ENCODE data around the gene SCUBE2.
"Not testable (repeated sequence)": the region's sequence is repeated elsewhere in the genome, so short reads cannot be mapped to it uniquely, and the experiment has no call there.

The SCUBE2 gene

GRCh38 chr11:9118277-9118676 is 26.9 kb upstream of the SCUBE2 start:
- DNase-seq = no peak
- in situ Hi-C loops (cut with HindIII; ENCODE audit: low pct_ligation_motif_present, low pct_unique_long_range_greater_than_20kb, low sequenced_read_pairs) = no loop called here

DNA sequence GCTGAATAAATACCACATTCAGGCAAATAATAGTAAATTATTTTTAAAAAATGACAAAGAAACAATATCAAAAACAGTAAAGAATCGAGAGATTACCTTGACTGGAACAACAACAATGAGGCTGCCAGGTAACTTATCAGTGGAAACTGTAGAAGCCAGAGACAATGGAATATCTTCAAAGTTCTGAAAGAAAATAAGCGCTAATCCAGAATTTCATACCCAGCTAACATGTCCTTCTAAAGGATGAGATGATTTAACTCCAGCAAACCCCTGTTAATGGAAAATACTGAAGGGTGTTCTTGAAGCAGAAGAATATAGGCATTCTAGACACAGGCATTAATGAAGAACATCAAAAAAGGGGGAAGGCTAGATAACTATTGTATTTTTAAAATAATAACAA is 20.7 kb upstream of the SCUBE2 start:
- no peak for DNase-seq
- in situ Hi-C loops (cut with HindIII; ENCODE audit: low pct_ligation_motif_present, low pct_unique_long_range_greater_than_20kb, low sequenced_read_pairs) = no loop called here

DNA sequence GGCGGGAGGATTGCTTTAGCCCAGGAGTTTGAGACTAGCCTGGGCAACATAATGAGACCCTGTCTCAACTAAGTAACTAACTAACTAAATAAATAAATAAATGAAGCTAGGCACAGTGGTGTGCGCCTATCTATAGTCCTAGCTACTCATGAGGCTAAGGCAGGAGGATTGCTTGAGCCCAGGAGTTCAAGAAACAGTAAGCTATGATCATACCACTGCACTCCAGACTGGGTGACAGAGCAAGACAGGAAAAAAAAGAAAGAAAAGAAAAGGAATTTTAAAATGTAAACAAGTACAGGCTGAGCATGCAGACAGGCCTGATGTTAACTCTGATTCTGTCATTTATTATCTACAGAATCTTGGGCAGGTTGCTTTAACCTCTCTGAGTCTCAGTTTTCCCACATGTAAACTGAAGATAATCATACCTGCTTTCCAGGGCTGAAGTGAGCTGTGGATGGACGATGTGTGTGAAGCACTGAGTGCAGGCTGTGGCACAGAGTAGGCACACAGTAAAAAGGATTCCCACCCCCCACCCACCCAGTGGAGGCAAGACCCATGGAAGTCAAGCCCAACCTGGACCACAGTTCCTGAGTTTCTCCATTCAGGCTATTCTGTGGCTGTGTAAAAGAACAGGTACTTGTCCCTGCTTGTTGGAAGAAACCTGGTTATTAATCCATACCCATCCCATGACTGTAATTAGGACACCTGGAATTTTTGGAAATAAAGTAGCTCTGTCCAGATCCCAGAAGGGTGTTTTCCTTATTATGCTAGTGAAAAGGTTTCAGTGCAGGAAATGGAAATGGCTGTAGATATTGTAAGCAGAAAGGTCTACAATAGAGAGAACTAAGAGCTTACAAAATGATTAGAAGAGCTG is 18.7 kb upstream of the SCUBE2 start:
- in situ Hi-C loops (cut with HindIII; ENCODE audit: low pct_ligation_motif_present, low pct_unique_long_range_greater_than_20kb, low sequenced_read_pairs) = no loop called here
- DNase-seq = no peak

DNA sequence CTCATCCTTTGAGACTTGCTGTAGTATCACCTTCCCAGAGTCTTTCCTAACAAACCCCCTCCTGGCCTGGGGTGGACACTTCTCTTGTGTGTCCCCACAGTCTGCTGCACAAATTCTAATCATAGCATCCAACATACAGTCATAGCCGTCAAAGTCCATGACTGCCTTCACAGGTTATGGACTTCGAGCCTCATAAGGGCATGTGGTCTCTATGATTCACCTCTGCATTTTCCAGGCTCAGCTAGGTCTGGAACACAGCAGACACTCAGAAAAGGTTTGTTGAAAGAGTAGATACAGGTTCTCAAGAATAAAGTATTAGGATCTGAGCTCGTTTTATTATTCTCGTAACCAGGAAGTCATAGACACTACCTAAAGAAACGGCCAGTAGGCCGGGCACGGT is 13.2 kb upstream of the SCUBE2 start:
- DNase-seq = no peak

GRCh38 chr11:9103542-9104276 is 12.3 kb upstream of the SCUBE2 start:
- no peak for DNase-seq
- in situ Hi-C loops (cut with HindIII; ENCODE audit: low pct_ligation_motif_present, low pct_unique_long_range_greater_than_20kb, low sequenced_read_pairs) = no loop called here

More for the DNA sequence above, 13.2 kb upstream of the SCUBE2 start:
- in situ Hi-C loops (cut with HindIII; ENCODE audit: low pct_ligation_motif_present, low pct_unique_long_range_greater_than_20kb, low sequenced_read_pairs) = no loop called here

GRCh38 chr11:9099617-9100016 is 8.2 kb upstream of the SCUBE2 start:
- DNase-seq = no peak
- in situ Hi-C loops (cut with HindIII; ENCODE audit: low pct_ligation_motif_present, low pct_unique_long_range_greater_than_20kb, low sequenced_read_pairs) = no loop called here

DNA sequence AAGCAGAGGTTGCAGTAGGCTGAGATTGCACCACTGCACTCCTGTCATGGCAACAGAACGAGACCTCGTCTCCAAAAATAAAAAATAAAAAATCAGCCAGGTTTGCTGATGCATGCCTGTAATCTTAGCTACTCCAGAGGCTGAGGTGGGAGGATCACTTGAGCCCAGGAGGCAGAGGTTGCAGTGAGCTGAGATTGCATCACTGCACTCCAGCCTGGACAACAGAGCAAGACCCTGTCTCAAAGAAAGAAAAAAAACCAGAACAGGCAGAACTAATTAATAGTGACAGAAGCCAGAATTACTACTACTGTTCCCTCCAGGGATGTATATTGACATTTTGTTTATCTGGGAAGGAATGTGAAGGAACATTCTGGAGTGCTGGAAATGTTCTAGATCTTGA is 7.1 kb upstream of the SCUBE2 start:
- DNase-seq; in situ Hi-C loops (cut with HindIII; ENCODE audit: low pct_ligation_motif_present, low pct_unique_long_range_greater_than_20kb, low sequenced_read_pairs): not testable (repeated sequence)

DNA sequence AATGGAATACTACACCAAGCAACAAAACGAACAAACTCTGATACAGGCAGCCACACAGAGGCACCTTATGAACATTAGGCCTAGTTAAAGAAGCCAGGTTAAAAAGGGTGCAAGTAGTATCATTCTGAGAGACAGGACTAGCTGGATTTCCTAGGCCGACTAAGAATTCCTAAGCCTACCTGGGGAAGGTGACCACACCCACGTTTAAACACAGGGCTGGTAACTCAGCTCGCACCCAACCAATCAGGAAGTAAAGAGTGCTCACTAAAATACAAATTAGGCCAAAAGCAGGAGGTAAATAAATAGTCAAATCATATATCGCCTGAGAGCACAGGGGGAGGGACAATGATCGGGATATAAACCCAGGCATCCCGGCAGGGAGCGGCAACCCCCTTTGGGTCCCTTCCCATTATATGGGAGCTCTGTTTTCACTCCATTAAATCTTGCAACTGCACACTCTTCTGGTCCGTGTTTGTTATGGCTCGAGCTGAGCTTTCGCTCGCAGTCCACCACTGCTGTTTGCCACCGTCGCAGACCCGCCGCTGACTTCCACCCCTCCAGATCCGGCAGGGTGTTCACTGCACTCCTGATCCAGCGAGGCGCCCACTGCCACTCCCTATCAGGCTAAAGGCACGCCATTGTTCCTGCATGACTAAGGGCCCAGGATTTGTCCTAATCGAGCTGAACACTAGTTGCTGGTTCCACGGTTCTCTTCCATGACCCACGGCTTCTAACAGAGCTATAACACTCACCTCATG is 6.0 kb upstream of the SCUBE2 start:
- in situ Hi-C loops (cut with HindIII; ENCODE audit: low pct_ligation_motif_present, low pct_unique_long_range_greater_than_20kb, low sequenced_read_pairs); DNase-seq: not testable (repeated sequence)

DNA sequence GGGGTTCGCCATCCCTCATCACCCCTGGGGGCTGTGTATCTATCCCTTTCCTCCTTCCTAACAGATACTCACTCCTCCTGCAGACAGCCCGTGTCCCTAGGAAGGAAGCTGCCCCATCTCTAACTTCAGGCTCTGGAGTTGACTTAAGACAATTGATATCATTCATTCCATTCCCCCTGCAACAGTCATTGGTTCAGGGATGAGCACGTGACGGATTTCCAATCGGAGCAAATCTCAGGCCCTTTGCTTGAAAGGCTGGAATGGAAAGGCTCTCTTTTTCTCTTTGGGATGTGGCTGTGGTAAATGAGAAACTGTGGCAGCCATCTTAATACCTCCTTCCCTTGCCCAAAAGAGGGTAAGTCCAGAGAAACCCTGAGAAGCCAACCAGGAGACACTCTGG is 5.0 kb upstream of the SCUBE2 start:
- in situ Hi-C loops (cut with HindIII; ENCODE audit: low pct_ligation_motif_present, low pct_unique_long_range_greater_than_20kb, low sequenced_read_pairs) = no loop called here
- DNase-seq = no peak

GRCh38 chr11:9095421-9095820 is 4.0 kb upstream of the SCUBE2 start:
- in situ Hi-C loops (cut with HindIII; ENCODE audit: low pct_ligation_motif_present, low pct_unique_long_range_greater_than_20kb, low sequenced_read_pairs) = no loop called here
- no peak for DNase-seq

DNA sequence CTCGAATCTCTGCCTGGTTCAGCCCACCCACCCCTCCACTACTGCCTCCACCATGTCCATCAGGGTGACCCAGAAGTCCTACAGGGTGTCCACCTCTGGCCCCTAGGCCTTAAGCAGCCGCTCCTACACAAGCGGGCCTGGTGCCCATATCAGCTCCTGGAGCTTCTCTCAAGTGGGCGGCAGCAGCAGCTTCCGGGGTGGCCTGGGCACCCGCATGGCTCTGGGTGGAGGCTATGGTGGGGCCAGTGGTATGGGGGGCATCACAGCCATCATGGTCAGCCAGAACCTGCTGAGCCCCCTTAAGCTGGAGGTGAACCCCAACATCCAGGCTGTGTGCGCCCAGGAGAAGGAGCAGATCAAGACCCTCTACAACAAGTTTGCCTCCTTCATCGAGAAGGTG is 3.0 kb upstream of the SCUBE2 start:
- DNase-seq = no peak
- in situ Hi-C loops (cut with HindIII; ENCODE audit: low pct_ligation_motif_present, low pct_unique_long_range_greater_than_20kb, low sequenced_read_pairs) = no loop called here

DNA sequence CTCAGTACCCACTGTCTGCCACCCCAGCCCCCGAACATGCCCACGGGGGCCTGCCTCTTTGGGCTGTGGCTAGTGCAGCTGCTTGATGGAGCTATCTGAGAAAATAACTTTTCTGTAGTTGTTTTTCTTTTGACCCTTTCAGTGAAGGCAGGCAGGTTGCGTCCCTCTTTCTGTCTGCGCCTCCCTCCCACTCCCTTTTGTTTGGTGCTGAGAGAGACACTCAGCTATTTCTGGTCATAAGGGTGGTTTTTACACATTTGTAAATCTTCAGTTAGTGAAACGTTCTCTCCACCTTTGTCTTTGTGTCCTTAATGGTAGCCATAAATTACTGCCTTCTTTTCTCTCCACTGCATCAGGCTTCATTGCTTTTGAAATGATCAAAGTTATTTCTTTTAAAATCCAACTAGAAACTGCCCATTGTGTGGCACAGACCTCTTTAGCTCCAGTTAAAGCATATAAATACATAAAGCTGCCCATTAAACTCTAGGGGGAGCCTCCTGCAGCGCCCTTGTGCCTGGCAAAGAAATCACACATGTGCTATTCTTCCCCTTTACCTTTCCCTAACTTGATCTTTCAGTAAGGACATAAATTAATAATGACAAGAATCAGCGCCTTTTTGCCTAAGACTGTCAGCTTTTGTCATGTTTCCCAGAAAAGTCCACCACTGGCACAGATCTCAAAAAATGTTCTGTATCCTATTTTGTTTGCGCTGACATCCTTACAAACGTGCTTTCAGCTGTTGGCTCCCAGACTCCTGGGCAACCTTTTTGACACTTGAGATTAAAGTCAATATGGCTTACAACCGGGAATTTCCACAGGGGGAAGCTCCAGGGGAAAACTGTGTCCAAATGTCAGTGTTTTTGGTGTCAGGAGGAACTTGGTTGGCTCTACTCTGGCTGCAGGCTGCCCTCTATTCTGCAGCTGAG is 1.7 kb upstream of the SCUBE2 start:
- in situ Hi-C loops (cut with HindIII; ENCODE audit: low pct_ligation_motif_present, low pct_unique_long_range_greater_than_20kb, low sequenced_read_pairs) = no loop called here
- DNase-seq = no peak

- DNase-seq = no peak
- in situ Hi-C loops (cut with HindIII; ENCODE audit: low pct_ligation_motif_present, low pct_unique_long_range_greater_than_20kb, low sequenced_read_pairs) = no loop called here
Observed at GRCh38 chr11:9092072-9092471, 673 bp upstream of the SCUBE2 start.

DNA sequence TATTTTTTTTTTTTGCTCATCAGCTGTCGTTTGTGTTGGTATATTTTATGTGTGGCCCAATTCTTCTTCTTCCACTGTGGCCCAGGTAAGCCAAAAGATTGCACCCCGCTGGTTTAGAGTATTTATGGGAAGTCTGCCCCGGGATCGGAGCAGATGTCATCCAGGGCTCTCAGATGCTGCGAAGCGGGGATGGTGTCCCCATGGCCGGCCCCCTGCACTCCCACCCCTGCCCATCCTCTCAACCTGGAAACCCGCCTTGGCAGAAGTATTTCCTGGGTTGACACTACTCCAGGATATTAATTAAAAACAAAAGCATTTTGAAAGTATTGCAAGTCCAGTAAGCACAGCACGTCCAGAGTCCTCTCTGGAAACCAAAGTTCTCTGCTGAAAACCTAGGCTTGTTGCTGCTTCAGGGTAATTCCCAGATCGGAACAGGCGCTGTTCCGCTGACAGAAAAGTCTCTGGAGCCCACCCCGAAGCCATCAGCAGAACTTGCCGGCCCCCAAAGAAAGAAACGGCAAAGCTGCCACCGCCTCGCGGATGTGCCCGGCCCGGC is 833 bp downstream of the SCUBE2 start:
- in situ Hi-C loops (cut with HindIII; ENCODE audit: low pct_ligation_motif_present, low pct_unique_long_range_greater_than_20kb, low sequenced_read_pairs) = no loop called here
- DNase-seq = no peak

- in situ Hi-C loops (cut with HindIII; ENCODE audit: low pct_ligation_motif_present, low pct_unique_long_range_greater_than_20kb, low sequenced_read_pairs) = no loop called here
- no peak for DNase-seq
Observed at GRCh38 chr11:9089636-9090035, 1.8 kb downstream of the SCUBE2 start.

- DNase-seq = no peak
- in situ Hi-C loops (cut with HindIII; ENCODE audit: low pct_ligation_motif_present, low pct_unique_long_range_greater_than_20kb, low sequenced_read_pairs) = no loop called here
Observed at GRCh38 chr11:9089061-9089460, 2.3 kb downstream of the SCUBE2 start.

DNA sequence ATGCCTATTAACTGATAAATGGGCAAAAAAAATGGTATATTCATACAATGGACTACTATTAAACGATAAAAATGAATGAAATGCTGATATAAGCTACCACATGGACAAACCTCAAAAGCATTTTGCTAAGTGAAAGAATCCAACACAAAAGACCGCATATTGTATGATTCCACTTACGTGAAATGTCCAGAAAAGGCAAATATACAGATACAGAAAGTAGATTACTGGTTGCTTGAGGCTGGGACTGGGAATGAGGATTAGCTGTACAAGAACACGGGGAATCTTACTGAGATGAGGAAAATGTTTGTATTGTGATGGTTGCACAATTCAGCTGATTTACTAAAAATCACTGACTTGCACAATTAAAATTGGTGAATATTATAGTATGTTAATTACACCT is 8.8 kb downstream of the SCUBE2 start:
- no peak for DNase-seq
- in situ Hi-C loops (cut with HindIII; ENCODE audit: low pct_ligation_motif_present, low pct_unique_long_range_greater_than_20kb, low sequenced_read_pairs) = no loop called here

- in situ Hi-C loops (cut with HindIII; ENCODE audit: low pct_ligation_motif_present, low pct_unique_long_range_greater_than_20kb, low sequenced_read_pairs) = no loop called here
- no peak for DNase-seq
Observed at GRCh38 chr11:9081153-9081552, 10.2 kb downstream of the SCUBE2 start.

Data from ACHN (cell line).